ENCODE measurements around the gene DCAF5.

Gene DCAF5

GRCh38 chr14:69005432-69006148 is 147.3 kb downstream of the DCAF5 start:
- Histone ChIP-seq H3K4me1 (no peaks in the 10 kb centered on the region), H3K4me2 (no peak overlapping the region; a peak in 1 of 22 replicates), H3K27me3 (no peaks in the 10 kb centered on the region), H3K4me3 (no peak overlapping the region), H4K20me1 (no peaks in the 10 kb centered on the region), H3K27ac (no peak overlapping the region), H3K36me3 (no peaks in the 10 kb centered on the region), H3K9ac (no peak overlapping the region), H3K9me3 (replicated peaks in 1 of 11) (no peaks in the 10 kb centered on the region)
- no peak for TF ChIP-seq Cebpa-rat (IDR thresholded peaks at IDR 0.05)

- no peaks in the 10 kb centered on the region for H3K36me3 ChIP-seq
- no peak overlapping the region for H3K27ac ChIP-seq
- no peak overlapping the region for H3K9ac ChIP-seq
- no peak overlapping the region for H3K4me3 ChIP-seq
- H4K20me1 ChIP-seq, result no peaks in the 10 kb centered on the region
- no peak for TF ChIP-seq Cebpa-rat (IDR thresholded peaks at IDR 0.05)
- no peaks in the 10 kb centered on the region for H3K4me1 ChIP-seq
- H3K27me3 ChIP-seq, result no peaks in the 10 kb centered on the region
- H3K9me3 ChIP-seq (replicated peaks in 1 of 11), result no peaks in the 10 kb centered on the region
- no peak overlapping the region for H3K4me2 ChIP-seq
These were observed 148.0 kb downstream of the DCAF5 start for GRCh38 chr14:69004731-69005431.

- Histone ChIP-seq H3K9ac (no peak overlapping the region), H3K4me3 (no peak overlapping the region), H4K20me1 (no peaks in the 10 kb centered on the region), H3K9me3 (replicated peaks in 1 of 11) (no peaks in the 10 kb centered on the region), H3K36me3 (no peaks in the 10 kb centered on the region), H3K4me1 (no peaks in the 10 kb centered on the region), H3K27me3 (no peaks in the 10 kb centered on the region), H3K27ac (no peak overlapping the region), H3K4me2 (no peak overlapping the region)
- no peak for TF ChIP-seq Cebpa-rat (IDR thresholded peaks at IDR 0.05)
These were observed 149.3 kb downstream of the DCAF5 start for GRCh38 chr14:69003626-69004025.

- H3K27ac ChIP-seq, result no peak overlapping the region
- no peak for TF ChIP-seq Cebpa-rat (IDR thresholded peaks at IDR 0.05)
- H3K4me2 ChIP-seq, result no peak overlapping the region
- no peak overlapping the region for H3K4me3 ChIP-seq
- H3K9me3 ChIP-seq (replicated peaks in 1 of 11), result no peaks in the 10 kb centered on the region
- no peaks in the 10 kb centered on the region for H3K4me1 ChIP-seq
- no peaks in the 10 kb centered on the region for H3K36me3 ChIP-seq
- no peaks in the 10 kb centered on the region for H4K20me1 ChIP-seq
- no peak overlapping the region for H3K9ac ChIP-seq
- H3K27me3 ChIP-seq, result no peaks in the 10 kb centered on the region
These were observed 150.8 kb downstream of the DCAF5 start for GRCh38 chr14:69002069-69002468.

GRCh38 chr14:69001375-69001774 is 151.5 kb downstream of the DCAF5 start:
- no peaks in the 10 kb centered on the region for H3K4me1 ChIP-seq
- no peak overlapping the region for H3K4me2 ChIP-seq
- H3K9me3 ChIP-seq (replicated peaks in 1 of 11), result no peaks in the 10 kb centered on the region
- no peaks in the 10 kb centered on the region for H3K27me3 ChIP-seq
- no peak overlapping the region for H3K4me3 ChIP-seq
- no peak overlapping the region for H3K9ac ChIP-seq
- TF ChIP-seq Cebpa-rat (IDR thresholded peaks at IDR 0.05), result no peak
- no peaks in the 10 kb centered on the region for H4K20me1 ChIP-seq
- no peak overlapping the region for H3K27ac ChIP-seq
- no peaks in the 10 kb centered on the region for H3K36me3 ChIP-seq

Data from BLaER1 treated with 17β-estradiol and CSF1 and Interleukin-3, amounts not matched to agents 10 nM and 100 nM (cell line).